Hepatocyte (in vitro differentiated cells): Measurements from ENCODE around the gene ADGRD1. TPM values are rescaled to one million over a fixed set of nuclear protein-coding genes. Genes with fewer than 3 reads are reported as not detected.
A peak's percentile ranks its signal among the peaks of the same experiment; 100 is the strongest.

Experiments used
- DNase-seq: peaks from one replicate; pipeline ENCODE4 v3.0.0-alpha.2; 2016; ENCODE audit warnings: low spot score
- H2AFZ ChIP-seq: fragments of 200-600 bp; sonication (generic); 2 replicates; pipeline ENCODE4 v1.6.0; 2016; ENCODE audit warnings: antibody characterized with exemption, mild to moderate bottlenecking
- H3K27ac ChIP-seq: fragments of 200-600 bp; sonication (generic); 2 replicates; pipeline ENCODE4 v1.5.1; 2016; ENCODE audit warnings: mild to moderate bottlenecking
- H3K27me3 ChIP-seq: fragments of 200-600 bp; sonication (generic); 2 replicates; pipeline ENCODE4 v1.6.1; 2016
- H3K36me3 ChIP-seq: fragments of 200-600 bp; sonication (generic); replicated peaks from 2 replicates; pipeline ENCODE4 v1.5.1; 2016; ENCODE audit warnings: low read depth; ENCODE audit not compliant: insufficient read depth
- H3K4me1 ChIP-seq: fragments of 200-600 bp; sonication (generic); 2 replicates; pipeline ENCODE4 v1.5.1; 2016; ENCODE audit warnings: mild to moderate bottlenecking, moderate library complexity; ENCODE audit not compliant: insufficient read depth
- H3K4me2 ChIP-seq: fragments of 200-600 bp; sonication (generic); 2 replicates; pipeline ENCODE4 v1.6.0; 2016
- H3K4me3 ChIP-seq: fragments of 200-600 bp; sonication (generic); 2 replicates; pipeline ENCODE4 v1.5.1; 2016; ENCODE audit warnings: mild to moderate bottlenecking
- H3K79me2 ChIP-seq: fragments of 200-600 bp; sonication (generic); 2 replicates; pipeline ENCODE4 v1.6.0; 2017; ENCODE audit warnings: mild to moderate bottlenecking
- H3K9me2 ChIP-seq: fragments of 200-600 bp; sonication (generic); replicated peaks from 2 replicates; pipeline ENCODE4 v1.6.0; 2017; ENCODE audit warnings: mild to moderate bottlenecking; ENCODE audit not compliant: insufficient read depth
- H3K9me3 ChIP-seq: fragments of 200-600 bp; sonication (generic); 2 replicates; pipeline ENCODE4 v1.5.1; 2016; ENCODE audit warnings: low read depth, mild to moderate bottlenecking
- H4K20me1 ChIP-seq: fragments of 200-600 bp; sonication (generic); 2 replicates; pipeline ENCODE4 v1.6.0; 2016; ENCODE audit warnings: mild to moderate bottlenecking; ENCODE audit not compliant: insufficient read depth, poor library complexity, severe bottlenecking
- EZH2 ChIP-seq: fragments of 200-600 bp; sonication (generic); IDR thresholded peaks from 2 replicates; pipeline ENCODE4 v1.6.1; 2016; ENCODE audit warnings: antibody characterized with exemption, mild to moderate bottlenecking, borderline replicate concordance
- EZH2phosphoT487 ChIP-seq: fragments of 200-600 bp; sonication (generic); IDR thresholded peaks from one replicate; pipeline ENCODE4 v1.6.1; 2018; ENCODE audit warnings: antibody characterized with exemption, mild to moderate bottlenecking, low read depth, moderate library complexity; ENCODE audit not compliant: unreplicated experiment, severe bottlenecking
- WGBS: methylation state at CpG from one replicate; pipeline ENCODE4 v1.1.6; 2016; ENCODE audit warnings: low lambda C conversion rate; ENCODE audit errors: missing lambda C conversion rate; 5-methylcytosine and 5-hydroxymethylcytosine counted together
- polyA plus RNA-seq: library from polyadenylated mRNA; unstranded; fragments of >200 nt; fragmentation: Nextera tagmentation; extraction: Ambion mirVana; gene quantifications from 2 replicates; pipeline ENCODE4 v1.2.1, GENCODE V29; 2016
- total RNA-seq: library from RNA; depleted of rRNA; stranded (reverse); fragments of >200 nt; gene quantifications from 2 replicates; pipeline ENCODE4 v1.2.3, GENCODE V29; 2014
- TF ChIP-seq, protein P1 (sequence below): fragments of 200-600 bp; sonication (generic); IDR thresholded peaks from 2 replicates; pipeline ENCODE4 v1.5.1; 2016; ENCODE audit warnings: antibody characterized with exemption, mild to moderate bottlenecking; ENCODE audit not compliant: poor library complexity

The ADGRD1 gene
- total and polyA plus RNA-seq, 2 experiments from 2014 or later, result 18.1 to 18.5 TPM

DNA sequence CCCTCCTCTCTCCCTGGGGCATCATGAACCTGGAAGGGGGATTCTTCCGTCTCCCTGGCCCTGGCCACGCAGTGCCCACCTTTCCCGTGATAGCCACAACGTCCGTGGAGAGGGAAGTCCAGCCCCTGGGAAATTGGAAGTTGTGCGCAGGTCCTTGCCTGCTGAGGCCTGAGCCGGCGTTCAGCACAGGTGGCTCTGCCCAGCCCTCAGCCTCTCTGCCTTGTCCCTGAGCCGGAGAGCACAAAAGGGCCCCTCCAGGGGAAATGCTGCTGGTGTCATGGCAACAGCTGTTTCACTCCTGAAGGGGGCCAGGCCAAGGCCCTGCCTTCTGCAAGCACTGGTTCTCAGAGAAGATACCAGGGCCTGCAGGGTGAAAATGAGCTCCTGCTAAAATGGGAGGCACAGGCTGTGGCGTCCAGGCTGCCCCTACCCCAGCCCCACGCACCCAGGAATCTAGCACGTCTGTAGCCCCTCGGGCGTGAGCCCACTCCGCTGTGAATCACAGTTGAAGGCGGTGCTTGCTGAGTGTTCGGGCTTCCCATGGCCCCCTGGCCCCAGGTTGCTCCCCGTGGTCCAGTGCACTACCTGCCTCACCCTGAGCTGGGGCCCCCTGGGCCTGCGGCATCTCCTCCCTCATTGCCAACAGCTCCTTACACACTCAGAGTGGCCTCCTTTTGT is 149.4 kb downstream of the ADGRD1 start:
- Histone ChIP-seq H3K9me3 (no peaks in the 10 kb centered on the region), H3K79me2 (no peaks in the 10 kb centered on the region), H4K20me1 (no peaks in the 10 kb centered on the region), H3K4me1 (no peaks in the 10 kb centered on the region), H3K4me2 (no peak overlapping the region), H3K9me2 (no peaks in the 10 kb centered on the region), H2AFZ (no peak overlapping the region), H3K27ac (no peak overlapping the region), H3K36me3 (no peaks in the 10 kb centered on the region), H3K27me3 (no peaks in the 10 kb centered on the region), H3K4me3 (no peak overlapping the region)
- TF ChIP-seq EZH2phosphoT487 (no peak), EZH2 (no peak)
- TF ChIP-seq, protein P1, sequence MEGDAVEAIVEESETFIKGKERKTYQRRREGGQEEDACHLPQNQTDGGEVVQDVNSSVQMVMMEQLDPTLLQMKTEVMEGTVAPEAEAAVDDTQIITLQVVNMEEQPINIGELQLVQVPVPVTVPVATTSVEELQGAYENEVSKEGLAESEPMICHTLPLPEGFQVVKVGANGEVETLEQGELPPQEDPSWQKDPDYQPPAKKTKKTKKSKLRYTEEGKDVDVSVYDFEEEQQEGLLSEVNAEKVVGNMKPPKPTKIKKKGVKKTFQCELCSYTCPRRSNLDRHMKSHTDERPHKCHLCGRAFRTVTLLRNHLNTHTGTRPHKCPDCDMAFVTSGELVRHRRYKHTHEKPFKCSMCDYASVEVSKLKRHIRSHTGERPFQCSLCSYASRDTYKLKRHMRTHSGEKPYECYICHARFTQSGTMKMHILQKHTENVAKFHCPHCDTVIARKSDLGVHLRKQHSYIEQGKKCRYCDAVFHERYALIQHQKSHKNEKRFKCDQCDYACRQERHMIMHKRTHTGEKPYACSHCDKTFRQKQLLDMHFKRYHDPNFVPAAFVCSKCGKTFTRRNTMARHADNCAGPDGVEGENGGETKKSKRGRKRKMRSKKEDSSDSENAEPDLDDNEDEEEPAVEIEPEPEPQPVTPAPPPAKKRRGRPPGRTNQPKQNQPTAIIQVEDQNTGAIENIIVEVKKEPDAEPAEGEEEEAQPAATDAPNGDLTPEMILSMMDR, result no peak
- no peak for DNase-seq
- 90% methylated on average over 19 of the region's 19 CpGs for WGBS

DNA sequence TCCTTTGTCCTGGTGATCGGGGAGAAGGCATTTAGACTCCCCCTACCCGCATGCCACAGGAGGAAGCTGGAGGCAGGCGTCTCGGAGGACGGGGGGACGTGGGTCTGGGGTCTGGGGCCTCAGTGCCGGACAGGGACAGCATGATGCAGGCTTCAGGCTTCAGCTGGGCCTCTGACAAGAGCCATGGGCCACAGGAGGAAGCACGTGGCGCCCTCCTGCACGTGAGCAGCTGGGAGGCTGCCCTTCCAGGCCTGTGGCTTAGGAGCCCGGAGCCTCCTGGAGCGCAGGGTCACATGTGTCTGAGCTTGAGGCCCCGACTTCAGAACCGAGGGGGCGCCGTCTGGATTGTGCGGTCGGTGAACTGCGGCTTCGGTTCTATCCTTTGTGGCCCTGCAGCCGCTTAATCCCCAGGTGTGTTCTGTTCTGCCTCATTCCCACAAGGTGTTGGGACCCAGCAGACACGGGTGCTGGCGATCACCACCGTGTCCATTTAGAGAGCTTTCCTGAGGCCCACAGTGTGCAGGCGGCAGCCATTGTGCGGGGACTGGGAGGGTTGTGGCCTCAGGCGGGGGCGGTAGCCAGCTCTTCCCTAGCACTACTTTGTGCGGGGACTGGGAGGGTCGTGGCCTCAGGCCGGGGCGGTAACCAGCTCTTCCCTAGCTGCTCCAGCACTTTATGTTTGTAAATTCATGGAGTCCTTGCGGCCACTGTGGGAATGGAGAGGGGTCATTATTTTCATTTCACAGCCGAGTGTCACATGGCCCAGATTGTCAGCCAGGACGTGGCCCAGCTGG is 150.2 kb downstream of the ADGRD1 start:
- Histone ChIP-seq H3K4me2 (no peak overlapping the region), H4K20me1 (no peaks in the 10 kb centered on the region), H3K4me1 (no peaks in the 10 kb centered on the region), H3K79me2 (no peaks in the 10 kb centered on the region), H3K27me3 (no peaks in the 10 kb centered on the region), H3K36me3 (no peaks in the 10 kb centered on the region), H3K4me3 (no peak overlapping the region), H3K9me2 (no peaks in the 10 kb centered on the region), H2AFZ (no peak overlapping the region), H3K27ac (no peak overlapping the region), H3K9me3 (no peaks in the 10 kb centered on the region)
- WGBS, result 89% methylated on average over 35 of the region's 35 CpGs
- DNase-seq, result no peak
- TF ChIP-seq, protein P1, result no peak
- TF ChIP-seq EZH2 (no peak), EZH2phosphoT487 (no peak)

DNA sequence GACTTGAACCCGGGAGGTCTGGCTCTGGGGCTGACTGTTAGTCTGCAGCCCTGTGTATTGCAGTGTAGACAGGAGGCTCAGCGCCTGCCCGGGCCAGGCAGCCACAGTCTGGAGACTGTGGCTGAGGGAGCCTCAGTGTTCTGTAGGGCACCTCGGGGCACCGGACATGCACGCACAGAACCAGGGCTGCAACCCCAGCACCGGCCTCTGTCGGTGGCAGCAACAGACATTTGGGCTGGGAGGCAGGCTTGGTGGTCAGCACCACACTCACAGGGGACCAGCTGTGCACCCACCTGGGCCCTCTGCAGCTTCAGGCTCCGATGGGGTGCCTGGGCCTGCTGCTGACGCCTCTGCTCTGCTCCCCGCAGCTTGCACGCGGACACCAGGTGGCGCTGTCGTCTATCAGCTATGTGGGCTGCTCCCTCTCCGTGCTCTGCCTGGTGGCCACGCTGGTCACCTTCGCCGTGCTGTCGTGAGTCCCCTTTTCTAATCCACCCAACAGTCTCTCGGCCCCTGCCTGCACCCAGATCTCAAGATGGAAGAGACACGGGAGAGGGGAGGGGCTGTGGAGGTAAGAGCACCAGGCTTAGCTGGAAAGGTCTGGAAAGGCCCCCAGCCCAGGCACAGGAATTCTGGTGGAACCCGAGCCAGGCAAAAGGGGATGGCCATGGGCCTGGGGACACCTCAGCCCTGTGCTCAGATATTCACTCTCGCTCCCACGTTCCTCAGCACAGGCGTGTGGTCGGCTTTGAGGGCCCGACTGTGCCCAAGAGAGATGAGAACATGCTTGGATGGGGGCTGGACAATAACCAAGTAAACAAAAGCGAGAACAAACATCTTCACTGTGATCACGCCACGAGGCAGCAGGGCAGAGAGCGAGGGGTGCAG is 151.0 kb downstream of the ADGRD1 start:
- H3K36me3 ChIP-seq, result no peaks in the 10 kb centered on the region
- H3K4me3 ChIP-seq, result no peak overlapping the region
- H2AFZ ChIP-seq, result no peak overlapping the region
- H3K27ac ChIP-seq, result no peak overlapping the region
- no peaks in the 10 kb centered on the region for H3K27me3 ChIP-seq
- H3K4me1 ChIP-seq, result no peaks in the 10 kb centered on the region
- H4K20me1 ChIP-seq, result no peaks in the 10 kb centered on the region
- DNase-seq, result peak; percentile 90
- TF ChIP-seq, protein P1, result peak; percentile 95
- TF ChIP-seq EZH2, result no peak
- H3K79me2 ChIP-seq, result no peaks in the 10 kb centered on the region
- 48% methylated on average over 31 of the region's 32 CpGs for WGBS
- no peaks in the 10 kb centered on the region for H3K9me2 ChIP-seq
- H3K9me3 ChIP-seq, result no peaks in the 10 kb centered on the region
- H3K4me2 ChIP-seq, result peak overlapping the region; percentile 51
